A549 treated with dexamethasone at 1 μM for 4 hours (cell line): Measurements from ENCODE around the gene C4orf17. TPM values are rescaled to one million over a fixed set of nuclear protein-coding genes. Genes with fewer than 3 reads are reported as not detected.

ENCODE experiments used
- total RNA-seq: library from RNA; stranded (reverse); fragments of 200-300 nt; extraction: Qiagen RNA extraction; gene quantifications from 5 replicates; pipeline ENCODE4 v1.2.3, GENCODE V29; 2022

C4orf17 gene
- total RNA-seq, result not detected in 5 replicates

GRCh38 chr4:99510721-99511120, at the start of gene C4orf17:
TSS of gene C4orf17 (plus strand) at chr4:99511021. CDS start at chr4:99513082, 2,061 bp downstream.

GRCh38 chr4:99563310-99564186, 52.7 kb downstream of the C4orf17 start, which contains the start of gene TRMT10A:
TSS of gene TRMT10A (minus strand) at chr4:99564039. CDS start at chr4:99559338, 4,701 bp downstream.

DNA sequence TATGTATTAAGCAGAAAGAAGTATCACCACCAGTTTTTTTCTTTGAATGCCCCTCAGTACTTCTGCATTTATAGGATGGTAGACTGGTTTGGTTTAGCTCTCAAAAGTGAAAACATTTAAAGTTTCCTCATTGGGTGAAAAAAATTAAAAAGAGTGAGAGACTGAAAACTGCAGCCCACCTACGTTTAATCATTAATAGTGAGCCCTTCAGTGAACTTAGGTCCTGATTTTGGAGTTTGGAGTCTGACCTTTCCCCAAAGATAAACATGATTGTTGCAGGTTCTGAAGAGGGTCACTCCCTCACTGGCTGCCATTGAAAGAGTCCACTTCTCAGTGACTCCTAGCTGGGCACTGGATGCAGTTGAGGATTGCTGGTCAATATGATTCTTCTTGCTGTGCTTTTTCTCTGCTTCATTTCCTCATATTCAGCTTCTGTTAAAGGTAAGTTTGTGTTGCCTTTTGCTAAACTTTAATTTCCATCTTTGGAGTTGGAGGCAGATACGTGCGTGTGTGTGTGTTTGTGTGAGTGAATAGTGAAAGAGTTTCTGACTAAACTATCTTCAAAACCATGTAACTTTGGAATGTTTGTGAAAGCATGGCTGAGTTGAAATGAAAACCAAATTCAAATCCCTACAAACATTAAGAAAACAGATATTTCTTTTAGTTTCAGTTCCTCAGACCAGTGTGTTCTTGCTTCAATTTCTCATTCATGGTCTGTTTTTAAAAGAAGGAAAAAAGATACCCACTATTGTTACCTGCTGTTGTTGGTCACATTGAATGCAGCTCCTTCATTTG, 63.9 kb downstream of the C4orf17 start, which contains the start of gene MTTP:
TSS of gene MTTP (plus strand) at position 295 of the 795 bp plus-strand sequence. CDS start at position 381, 86 bp downstream.

Other genes starting within 250 kb of the C4orf17 start
- not detected in 5 replicates for gene ADH1A, start 220.0 kb upstream of the C4orf17 start, total RNA-seq
- not detected in 5 replicates for gene ADH1B, start 189.6 kb upstream of the C4orf17 start, total RNA-seq
- gene ADH1C, start 158.3 kb upstream of the C4orf17 start, total RNA-seq, result not detected in 5 replicates
- not detected in 5 replicates for gene ADH7, start 75.7 kb upstream of the C4orf17 start, total RNA-seq
- 3.3 to 4.8 TPM (median 4.3 TPM) in 5 replicates for gene TRMT10A, start 53.0 kb downstream of the C4orf17 start, total RNA-seq
- 0.02 TPM in 1 of 5 replicates, not detected in the others for gene MTTP, start 63.8 kb downstream of the C4orf17 start, total RNA-seq
- 0.01 TPM in 1 of 5 replicates, not detected in the others for gene C4orf54, start 146.8 kb downstream of the C4orf17 start, total RNA-seq